GM19351 (cell line): ENCODE measurements around the gene GTSE1.
"Not testable (repeated sequence)": the region's sequence is repeated elsewhere in the genome, so short reads cannot be mapped to it uniquely, and the experiment has no call there.

Source experiments
- ATAC-seq: cut with Tn5 transposase; IDR thresholded peaks from one replicate; pipeline ENCODE4 v1.9.1; 2021; ENCODE audit warnings: mild to moderate bottlenecking, moderate library complexity; ENCODE audit not compliant: unreplicated experiment

GTSE1 gene

GRCh38 chr22:46296257-46297150 lies at the start of gene GTSE1:
Gene GTSE1, plus strand, starts transcription at chr22:46296870. Its CDS starts 531 bp downstream, at chr22:46297401.
- peak; percentile 94 for ATAC-seq

DNA sequence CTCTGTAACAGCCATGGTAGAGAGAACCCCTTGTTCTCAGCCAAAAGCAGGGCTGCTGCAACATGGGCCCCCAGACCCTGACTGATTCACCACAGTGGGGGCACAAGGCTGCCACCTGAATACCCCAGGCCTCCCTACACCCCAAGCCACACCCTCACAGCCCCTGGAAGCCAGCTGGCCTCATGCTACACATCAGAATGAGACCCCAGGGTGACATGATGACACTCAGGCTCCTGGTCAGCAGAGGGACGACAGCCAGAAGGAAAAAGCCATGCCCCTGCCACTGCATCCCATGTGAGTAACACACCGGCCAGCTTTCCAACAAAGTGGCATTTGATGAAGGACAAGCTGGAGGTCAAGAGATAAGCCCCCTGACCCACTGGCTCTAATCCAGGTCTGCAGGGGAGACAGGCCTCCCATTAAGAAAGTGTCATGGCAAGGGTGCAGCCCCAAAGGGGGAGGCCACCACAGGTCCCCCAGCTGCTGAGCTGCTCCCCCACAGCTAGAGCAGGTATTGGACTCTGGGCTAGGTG lies 49.2 kb upstream of the GTSE1 start:
- no peak for ATAC-seq

DNA sequence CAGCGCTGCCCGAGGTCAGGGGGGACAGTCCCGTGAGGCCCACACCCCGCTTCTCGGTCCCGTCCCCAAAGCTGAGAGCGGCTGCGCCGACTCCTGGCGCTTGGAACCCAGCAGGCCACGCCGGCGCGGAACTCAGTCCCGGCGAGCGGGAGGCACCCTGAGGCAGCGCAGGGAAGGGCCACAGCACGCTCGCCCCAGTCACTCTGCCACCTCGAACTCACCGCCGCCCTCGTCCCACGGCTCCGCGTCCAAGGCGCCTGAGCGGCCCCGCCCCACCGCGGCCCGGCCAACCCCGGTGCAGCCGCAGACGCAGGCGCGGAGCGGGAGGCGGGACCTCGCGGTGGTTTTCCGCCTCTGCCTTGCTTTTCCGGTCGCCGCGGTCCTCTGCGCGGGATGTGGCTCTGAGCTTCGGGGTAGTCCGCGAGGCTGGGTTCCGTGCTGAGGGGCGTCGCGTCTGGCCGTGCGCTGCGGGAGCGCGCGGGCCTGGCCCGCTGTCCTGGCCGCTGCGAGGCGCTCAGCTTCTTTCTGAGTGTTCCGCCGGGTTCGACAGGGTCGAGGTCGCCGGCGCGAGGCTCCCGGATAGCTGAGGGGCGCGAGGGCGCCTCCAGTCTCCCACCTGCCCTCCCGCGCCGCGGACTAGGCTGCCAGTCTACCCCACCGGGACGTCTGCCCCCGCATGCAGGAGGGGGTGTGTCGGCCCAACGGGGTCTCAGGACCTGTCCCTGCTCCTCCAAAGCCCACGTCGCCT lies 46.5 kb upstream of the GTSE1 start, which contains the start of gene CDPF1:
Gene CDPF1, minus strand, starts transcription at position 259 of the 748 bp plus-strand sequence. CDS start 2,009 bp downstream, outside the sequence.
- peak; percentile 85 for ATAC-seq

- peak; percentile 12 for ATAC-seq
These were observed 45.9 kb upstream of the GTSE1 start for GRCh38 chr22:46250783-46251125.

GRCh38 chr22:46251266-46251665 lies 45.4 kb upstream of the GTSE1 start:
- no peak for ATAC-seq

DNA sequence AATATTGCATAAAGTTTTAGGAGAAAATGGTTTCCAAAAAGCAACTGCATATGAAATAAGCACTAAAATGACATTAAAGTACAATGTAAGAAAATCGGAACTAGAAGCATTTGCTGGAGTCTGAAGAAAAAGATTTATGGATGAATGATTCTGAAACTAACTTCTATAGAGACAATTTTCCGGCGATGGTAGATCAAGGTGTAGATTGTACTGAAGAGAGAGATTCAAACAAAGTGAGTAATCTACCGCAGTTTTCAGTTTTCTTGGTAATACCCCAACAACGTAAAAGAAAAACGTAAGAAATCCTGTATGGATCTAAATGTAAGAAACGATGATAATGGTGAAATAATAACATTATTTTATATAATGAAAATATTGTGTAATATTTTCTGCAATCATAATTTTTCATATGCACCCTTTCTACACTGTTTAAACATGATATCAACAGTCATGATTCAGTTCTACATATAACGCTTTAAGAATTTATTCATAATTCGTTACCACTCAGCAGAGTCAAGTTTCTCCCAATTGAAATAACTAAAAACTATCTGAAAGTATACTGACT lies 44.8 kb upstream of the GTSE1 start:
- no peak for ATAC-seq

- no peak for ATAC-seq
These were observed 40.2 kb upstream of the GTSE1 start for GRCh38 chr22:46256358-46256958.

- no peak for ATAC-seq
These were observed 37.3 kb upstream of the GTSE1 start for GRCh38 chr22:46259374-46259773.

- no peak for ATAC-seq
These were observed 36.6 kb upstream of the GTSE1 start for GRCh38 chr22:46260038-46260437.

DNA sequence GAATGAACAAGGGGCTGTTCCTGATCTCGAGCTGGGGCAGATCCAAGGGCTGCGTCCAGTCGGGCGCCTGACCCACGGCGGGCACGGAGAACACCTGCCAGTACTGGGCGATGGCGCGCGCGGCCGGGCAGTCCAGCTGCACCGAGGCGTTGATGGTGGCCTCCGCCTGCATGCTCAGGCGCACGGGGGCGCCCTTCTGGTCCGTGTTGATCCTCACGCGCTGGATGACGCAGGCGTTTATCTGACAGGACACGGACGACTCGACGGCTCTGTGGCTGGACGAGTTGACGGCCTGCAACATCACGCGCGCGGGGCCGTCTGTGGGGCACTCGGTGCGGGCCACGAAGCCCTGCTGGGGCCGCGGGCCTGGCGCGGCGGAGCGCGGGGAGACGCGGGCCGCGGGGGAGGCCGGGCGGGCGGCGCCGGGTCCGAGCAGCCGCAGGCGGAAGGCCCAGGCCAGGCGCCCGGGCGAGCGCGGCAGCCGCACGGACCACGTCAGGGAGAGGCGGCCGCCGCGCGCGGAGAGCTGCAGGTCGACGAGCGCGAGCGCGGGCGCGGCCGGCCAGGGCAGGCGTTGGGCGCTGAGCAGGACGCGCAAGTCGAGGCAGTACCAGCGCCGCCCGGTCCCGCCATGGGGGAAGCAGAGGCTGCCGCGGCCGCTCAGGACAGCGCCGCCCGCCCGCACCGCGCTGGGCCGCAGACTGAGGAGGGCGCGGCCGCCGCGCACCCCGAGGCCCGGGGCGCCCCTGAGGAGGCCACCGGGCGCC lies 34.0 kb upstream of the GTSE1 start:
- ATAC-seq, result no peak

- ATAC-seq, result no peak
These were observed 33.5 kb upstream of the GTSE1 start, which contains the start of gene PKDREJ for GRCh38 chr22:46263216-46263590. Gene PKDREJ, minus strand, starts transcription at chr22:46263343. Its CDS starts 21 bp downstream, at chr22:46263322.

DNA sequence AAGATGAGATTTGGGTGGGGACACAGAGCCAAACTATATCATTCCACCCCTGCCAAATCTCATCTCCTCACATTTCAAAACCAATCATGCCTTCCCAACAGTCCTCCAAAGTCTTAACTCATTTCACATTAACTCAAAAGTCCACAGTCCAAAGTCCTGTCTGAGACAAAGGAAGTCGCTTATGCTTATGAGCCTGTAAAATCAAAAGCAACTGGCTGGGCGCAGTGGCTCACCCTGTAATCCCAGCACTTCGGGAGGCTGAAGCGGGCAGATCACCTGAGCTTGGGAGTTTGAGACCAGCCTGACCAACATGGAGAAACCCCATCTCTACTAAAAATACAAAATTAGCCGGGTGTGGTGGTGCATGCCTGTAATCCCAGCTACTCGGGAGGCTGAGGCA lies 32.1 kb upstream of the GTSE1 start:
- not testable (repeated sequence) for ATAC-seq

DNA sequence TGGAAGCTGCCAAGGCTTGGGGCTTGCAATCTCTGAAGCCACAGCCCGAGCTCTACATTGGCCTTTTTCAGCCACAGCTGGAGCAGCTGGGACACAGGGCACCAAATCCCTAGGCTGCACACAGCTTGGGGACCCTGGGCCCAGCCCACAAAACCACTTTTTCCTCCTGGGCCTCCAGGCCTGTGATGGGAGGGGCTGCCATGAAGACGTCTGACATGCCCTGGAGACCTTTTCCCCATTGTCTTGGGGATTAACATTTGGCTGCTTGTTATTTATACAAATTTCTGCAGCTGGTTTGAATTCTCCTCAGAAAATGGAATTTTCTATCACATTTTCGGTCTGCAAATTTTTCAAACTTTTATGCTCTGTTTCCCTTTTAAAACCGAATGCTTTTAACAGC lies 31.0 kb upstream of the GTSE1 start:
- ATAC-seq, result not testable (repeated sequence)

GRCh38 chr22:46267431-46268279 lies 29.0 kb upstream of the GTSE1 start, which contains the start of gene TTC38:
Gene TTC38, plus strand, starts transcription at chr22:46268008. Its CDS starts 32 bp downstream, at chr22:46268040.
- ATAC-seq, result peak; percentile 64

DNA sequence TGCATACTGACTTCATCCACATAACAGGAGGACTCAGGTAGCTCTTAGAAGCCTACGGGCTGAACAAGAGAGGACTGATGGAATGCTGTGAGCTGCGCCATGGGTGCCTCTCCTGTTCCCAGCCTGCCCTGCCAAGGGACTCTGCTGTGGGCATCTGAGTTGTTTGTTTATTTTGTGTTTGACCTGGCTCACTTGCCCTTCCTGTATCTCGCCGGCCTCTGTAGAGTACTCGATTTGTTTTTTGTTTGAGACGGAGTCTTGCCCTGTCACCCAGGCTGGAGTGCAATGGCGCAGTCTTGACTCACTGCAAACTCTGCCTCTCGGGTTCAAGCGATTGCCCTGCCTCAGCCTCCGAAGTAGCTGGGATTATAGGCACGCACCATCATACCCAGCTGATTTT lies 27.1 kb upstream of the GTSE1 start:
- ATAC-seq, result no peak

GRCh38 chr22:46272196-46272595 lies 24.5 kb upstream of the GTSE1 start:
- no peak for ATAC-seq

DNA sequence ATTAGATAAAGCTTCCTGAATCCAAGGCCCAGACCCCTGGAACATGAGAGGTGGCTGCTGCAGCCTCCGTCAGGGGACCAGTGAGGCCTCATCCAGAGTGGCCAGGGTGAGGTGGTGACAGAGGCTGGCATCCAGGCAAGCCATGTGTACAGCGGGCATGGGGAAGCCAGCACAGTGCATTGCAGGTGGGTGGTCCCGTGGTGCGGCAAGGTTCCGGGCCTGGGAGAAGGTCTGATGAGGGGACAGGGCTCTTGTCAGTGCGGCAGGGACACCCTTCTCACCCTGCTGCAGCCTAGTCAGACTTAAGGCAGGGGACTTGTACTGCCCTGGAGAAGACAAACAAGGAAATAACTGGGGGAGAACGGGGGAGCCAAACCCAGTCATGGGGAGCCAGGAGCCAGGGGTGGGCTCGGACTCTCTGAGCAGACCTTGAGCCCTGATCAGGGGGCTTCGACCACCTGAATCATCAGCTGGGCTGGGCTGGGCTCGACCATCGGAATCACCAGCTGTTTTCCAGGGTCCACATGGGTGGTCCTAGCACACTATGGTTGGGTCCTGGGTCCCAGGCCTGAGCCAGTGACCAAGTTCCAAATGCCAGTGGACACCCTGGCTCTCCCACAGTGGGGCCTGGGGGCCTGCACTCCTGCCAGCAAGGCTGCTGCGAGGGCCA lies 23.8 kb upstream of the GTSE1 start:
- ATAC-seq, result no peak

DNA sequence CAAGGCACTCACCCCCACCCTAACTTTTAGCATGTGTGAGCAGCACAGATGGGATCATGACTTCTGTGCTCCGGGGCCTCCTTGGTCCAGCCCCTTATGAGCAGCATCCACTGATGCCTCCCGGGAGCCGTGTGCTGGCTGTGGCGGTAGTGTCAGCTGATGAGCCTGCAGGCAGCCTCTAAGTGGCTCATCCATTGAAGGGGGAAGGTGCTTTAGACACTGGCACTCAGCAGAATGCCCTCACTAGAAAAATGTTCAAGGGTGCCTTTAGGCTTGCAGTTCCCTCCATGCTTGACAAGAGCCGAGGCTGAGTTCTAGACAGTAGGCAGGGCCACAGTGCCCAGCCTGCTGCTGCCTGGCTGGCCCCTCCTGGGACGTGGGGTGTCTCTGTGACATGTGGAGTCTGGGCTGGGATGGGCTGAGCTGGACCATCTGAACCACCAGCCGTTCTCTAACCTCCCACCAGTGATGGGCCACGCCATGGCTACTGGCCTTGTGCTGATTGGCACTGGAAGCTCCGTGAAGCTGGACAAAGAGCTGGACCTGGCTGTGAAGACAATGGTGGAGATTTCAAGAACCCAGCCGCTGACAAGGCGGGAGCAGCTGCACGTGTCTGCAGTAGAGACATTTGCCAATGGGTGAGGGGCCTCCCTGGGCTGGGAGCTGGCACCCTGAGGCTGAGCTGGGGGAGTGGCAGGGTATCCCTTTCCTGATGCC lies 23.1 kb upstream of the GTSE1 start:
- no peak for ATAC-seq
